ENCODE measurements around the gene MLEC. TPM values are rescaled to one million over a fixed set of nuclear protein-coding genes. Genes with fewer than 3 reads are reported as not detected.

Gene MLEC
- total and polyA plus RNA-seq, 8 donors = 168 to 209 (median 195) TPM

- peaks cover 0 to 32% of the 10 kb centered on the region in 2 donors for H3K36me3 ChIP-seq
- no peak overlapping the region for H3K4me3 ChIP-seq
- H3K27me3 ChIP-seq = no peaks in the 10 kb centered on the region
- no peaks in the 10 kb centered on the region for H3K4me1 ChIP-seq
- H3K27ac ChIP-seq = no peak overlapping the region
- ATAC-seq (no peak), DNase-seq (no peak)
- no peaks in the 10 kb centered on the region for H3K9me3 ChIP-seq
- TF ChIP-seq CTCF (IDR thresholded peaks at IDR 0.05) = no peak
- intact Hi-C loops (cut with DNase I) = no loop called here
These were observed 53.1 kb downstream of the MLEC start for GRCh38 chr12:120739821-120740613.

GRCh38 chr12:120740871-120741270, 53.9 kb downstream of the MLEC start:
- DNase-seq (no peak), ATAC-seq (no peak)
- intact Hi-C loops (cut with DNase I) = no loop called here
- H3K27ac ChIP-seq = no peak overlapping the region
- H3K27me3 ChIP-seq = no peaks in the 10 kb centered on the region
- H3K36me3 ChIP-seq = peaks cover 0 to 32% of the 10 kb centered on the region in 2 donors
- H3K4me3 ChIP-seq = no peak overlapping the region
- H3K9me3 ChIP-seq = no peaks in the 10 kb centered on the region
- no peaks in the 10 kb centered on the region for H3K4me1 ChIP-seq
- no peak for TF ChIP-seq CTCF (IDR thresholded peaks at IDR 0.05)

GRCh38 chr12:120741476-120742421, 54.8 kb downstream of the MLEC start:
- H3K36me3 ChIP-seq = peaks cover 0 to 30% of the 10 kb centered on the region in 2 donors
- intact Hi-C loops (cut with DNase I) = no loop called here
- no peaks in the 10 kb centered on the region for H3K27me3 ChIP-seq
- H3K27ac ChIP-seq = no peak overlapping the region
- H3K4me3 ChIP-seq = no peak overlapping the region
- no peak for DNase-seq
- H3K9me3 ChIP-seq = no peaks in the 10 kb centered on the region
- H3K4me1 ChIP-seq = no peaks in the 10 kb centered on the region
- ATAC-seq = no peak
- no peak for TF ChIP-seq CTCF (IDR thresholded peaks at IDR 0.05)

GRCh38 chr12:120744922-120745493, 58.1 kb downstream of the MLEC start:
- Histone ChIP-seq H3K9me3 (no peaks in the 10 kb centered on the region), H3K27ac (no peak overlapping the region), H3K4me3 (no peak overlapping the region), H3K36me3 (no peaks in the 10 kb centered on the region), H3K27me3 (no peaks in the 10 kb centered on the region), H3K4me1 (no peaks in the 10 kb centered on the region)
- intact Hi-C loops (cut with DNase I) = no loop called here
- DNase-seq (no peak), ATAC-seq (no peak)
- no peak for TF ChIP-seq CTCF (IDR thresholded peaks at IDR 0.05)

- H3K27me3 ChIP-seq = no peaks in the 10 kb centered on the region
- DNase-seq (no peak), ATAC-seq (no peak)
- intact Hi-C loops (cut with DNase I) = no loop called here
- H3K9me3 ChIP-seq = no peaks in the 10 kb centered on the region
- H3K4me3 ChIP-seq = no peak overlapping the region
- H3K36me3 ChIP-seq = no peaks in the 10 kb centered on the region
- no peak for TF ChIP-seq CTCF (IDR thresholded peaks at IDR 0.05)
- H3K27ac ChIP-seq = no peak overlapping the region
- no peaks in the 10 kb centered on the region for H3K4me1 ChIP-seq
These were observed 61.3 kb downstream of the MLEC start for GRCh38 chr12:120748242-120748641.
